OCI-LY1 (cell line): ENCODE data around the gene C1QC.

Experiments
- H2AFZ ChIP-seq: fragments of 200-600 bp; sonication (generic), shearing (Covaris generic); 2 replicates; pipeline ENCODE4 v1.6.0; 2014; ENCODE audit warnings: antibody characterized with exemption, mild to moderate bottlenecking, low read length
- H3F3A ChIP-seq: fragments of 200-600 bp; sonication (generic), shearing (Covaris generic); 2 replicates; pipeline ENCODE4 v1.6.0; 2014; ENCODE audit warnings: mild to moderate bottlenecking, antibody characterized with exemption, low read length, moderate library complexity; ENCODE audit not compliant: insufficient read depth
- H3K27ac ChIP-seq: fragments of 200-600 bp; sonication (generic); 2 replicates; pipeline ENCODE4 v1.5.1; 2014; ENCODE audit warnings: low read length, mixed run types, mild to moderate bottlenecking, low read depth; ENCODE audit not compliant: poor library complexity, severe bottlenecking
- H3K27me3 ChIP-seq: fragments of 200-600 bp; sonication (generic); 2 replicates; pipeline ENCODE4 v1.6.0; 2014; ENCODE audit warnings: antibody characterized with exemption, mild to moderate bottlenecking, low read length, moderate library complexity; ENCODE audit not compliant: insufficient read depth
- H3K36me3 ChIP-seq: fragments of 200-600 bp; sonication (generic); 2 replicates; pipeline ENCODE4 v1.6.1; 2014; ENCODE audit warnings: mild to moderate bottlenecking, antibody characterized with exemption, low read length, moderate library complexity, mixed read lengths; ENCODE audit not compliant: insufficient read depth
- H3K4me1 ChIP-seq: fragments of 200-600 bp; sonication (generic); 2 replicates; pipeline ENCODE4 v1.5.1; 2014; ENCODE audit warnings: mild to moderate bottlenecking, low read length, moderate library complexity; ENCODE audit not compliant: insufficient read depth, severe bottlenecking
- H3K4me2 ChIP-seq: fragments of 200-600 bp; sonication (generic), shearing (Covaris generic); 2 replicates; pipeline ENCODE4 v1.6.1; 2014; ENCODE audit warnings: low read length
- H3K4me3 ChIP-seq: fragments of 200-600 bp; sonication (generic); 2 replicates; pipeline ENCODE4 v1.5.1; 2014; ENCODE audit warnings: low read length, low read depth, mild to moderate bottlenecking, mixed read lengths; ENCODE audit not compliant: poor library complexity, severe bottlenecking
- H3K79me2 ChIP-seq: fragments of 200-600 bp; shearing (Covaris generic); 2 replicates; pipeline ENCODE4 v1.6.1; 2016; ENCODE audit warnings: mixed run types, low read length, mixed read lengths; ENCODE audit not compliant: insufficient read depth
- H3K9ac ChIP-seq: fragments of 200-600 bp; sonication (generic), shearing (Covaris generic); 2 replicates; pipeline ENCODE4 v1.6.1; 2014; ENCODE audit warnings: mild to moderate bottlenecking, low read length, mixed read lengths
- H3K9me2 ChIP-seq: fragments of 200-600 bp; sonication (generic), shearing (Covaris generic); 2 replicates; pipeline ENCODE4 v1.6.1; 2014; ENCODE audit warnings: low read depth, mild to moderate bottlenecking, low read length, mixed read lengths
- H3K9me3 ChIP-seq: fragments of 200-600 bp; shearing (Covaris generic); 2 replicates; pipeline ENCODE4 v1.6.1; 2014; ENCODE audit warnings: low read length, mixed read lengths
- H4K20me1 ChIP-seq: fragments of 200-600 bp; sonication (generic), shearing (Covaris generic); 2 replicates; pipeline ENCODE4 v1.6.0; 2016; ENCODE audit warnings: mild to moderate bottlenecking, low read length; ENCODE audit not compliant: insufficient read depth
- EZH2 ChIP-seq: fragments of 200-600 bp; sonication (generic), shearing (Covaris generic); IDR thresholded peaks from 2 replicates; pipeline ENCODE4 v1.8.0; 2017; ENCODE audit warnings: borderline replicate concordance, mixed run types, mild to moderate bottlenecking, antibody characterized with exemption, low read length, moderate library complexity, mixed read lengths
- TF ChIP-seq, protein P1 (sequence below): fragments of 200-600 bp; sonication (generic), shearing (Covaris generic); IDR thresholded peaks from 2 replicates; pipeline ENCODE4 v1.5.1; 2017; ENCODE audit warnings: mild to moderate bottlenecking, antibody characterized with exemption, low read length, moderate library complexity, mixed read lengths

The C1QC gene

DNA sequence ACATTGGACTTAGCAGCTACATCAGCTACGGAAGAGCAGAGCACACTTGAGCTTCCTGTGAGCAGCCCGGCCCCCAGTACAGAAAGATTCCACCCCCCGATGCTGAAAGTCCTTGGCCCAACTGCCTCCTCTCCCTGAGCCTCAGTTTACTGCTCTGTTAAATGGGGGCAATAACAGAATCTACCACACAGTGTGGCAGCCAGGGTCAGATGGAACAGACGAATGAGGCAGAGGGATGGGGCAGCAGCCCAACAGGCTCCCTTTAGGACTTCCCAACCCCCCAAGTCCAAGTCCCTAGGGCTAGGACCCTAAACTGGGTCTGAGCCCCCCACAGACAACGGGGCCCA, 29.9 kb upstream of the C1QC start:
- Histone ChIP-seq H3K27me3 (no peaks in the 10 kb centered on the region), H3K4me3 (no peak overlapping the region)

DNA sequence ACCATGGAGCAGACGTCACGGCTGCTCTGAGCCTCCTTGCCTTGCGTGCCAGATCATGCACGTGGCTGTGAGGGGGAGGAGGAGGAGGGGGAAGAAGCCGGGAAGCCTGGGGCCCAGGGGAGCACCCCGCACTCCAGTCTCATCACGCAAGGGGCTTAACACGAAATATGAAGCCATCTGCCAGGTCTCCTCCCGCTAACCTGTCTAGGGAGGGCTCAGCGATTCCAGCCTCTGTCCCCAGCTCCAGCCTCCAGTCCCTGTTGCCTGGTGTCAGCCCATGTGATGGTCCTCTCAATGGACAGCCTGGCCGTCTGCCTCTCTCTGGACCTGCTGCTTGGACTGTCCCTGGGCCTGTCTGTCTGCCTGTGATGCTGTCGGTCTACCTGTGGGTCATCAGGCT, 29.5 kb upstream of the C1QC start:
- H3K9me3 ChIP-seq = no peaks in the 10 kb centered on the region
- no peak overlapping the region for H2AFZ ChIP-seq
- no peaks in the 10 kb centered on the region for H3F3A ChIP-seq
- H3K9me2 ChIP-seq = no peaks in the 10 kb centered on the region
- no peaks in the 10 kb centered on the region for H4K20me1 ChIP-seq
- no peaks in the 10 kb centered on the region for H3K36me3 ChIP-seq
- H3K9ac ChIP-seq = no peak overlapping the region
- no peak overlapping the region for H3K4me3 ChIP-seq
- no peak overlapping the region for H3K27ac ChIP-seq
- TF ChIP-seq, protein P1, sequence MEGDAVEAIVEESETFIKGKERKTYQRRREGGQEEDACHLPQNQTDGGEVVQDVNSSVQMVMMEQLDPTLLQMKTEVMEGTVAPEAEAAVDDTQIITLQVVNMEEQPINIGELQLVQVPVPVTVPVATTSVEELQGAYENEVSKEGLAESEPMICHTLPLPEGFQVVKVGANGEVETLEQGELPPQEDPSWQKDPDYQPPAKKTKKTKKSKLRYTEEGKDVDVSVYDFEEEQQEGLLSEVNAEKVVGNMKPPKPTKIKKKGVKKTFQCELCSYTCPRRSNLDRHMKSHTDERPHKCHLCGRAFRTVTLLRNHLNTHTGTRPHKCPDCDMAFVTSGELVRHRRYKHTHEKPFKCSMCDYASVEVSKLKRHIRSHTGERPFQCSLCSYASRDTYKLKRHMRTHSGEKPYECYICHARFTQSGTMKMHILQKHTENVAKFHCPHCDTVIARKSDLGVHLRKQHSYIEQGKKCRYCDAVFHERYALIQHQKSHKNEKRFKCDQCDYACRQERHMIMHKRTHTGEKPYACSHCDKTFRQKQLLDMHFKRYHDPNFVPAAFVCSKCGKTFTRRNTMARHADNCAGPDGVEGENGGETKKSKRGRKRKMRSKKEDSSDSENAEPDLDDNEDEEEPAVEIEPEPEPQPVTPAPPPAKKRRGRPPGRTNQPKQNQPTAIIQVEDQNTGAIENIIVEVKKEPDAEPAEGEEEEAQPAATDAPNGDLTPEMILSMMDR = no peak
- TF ChIP-seq EZH2 = no peak
- H3K79me2 ChIP-seq = no peaks in the 10 kb centered on the region
- no peaks in the 10 kb centered on the region for H3K4me1 ChIP-seq
- H3K4me2 ChIP-seq = no peak overlapping the region
- H3K27me3 ChIP-seq = no peaks in the 10 kb centered on the region

More for the DNA sequence above, 29.9 kb upstream of the C1QC start:
- Histone ChIP-seq H3K9me2 (no peaks in the 10 kb centered on the region), H2AFZ (no peak overlapping the region), H3K79me2 (no peaks in the 10 kb centered on the region), H3K27ac (no peak overlapping the region), H3K4me2 (no peak overlapping the region), H3F3A (no peaks in the 10 kb centered on the region), H3K4me1 (no peaks in the 10 kb centered on the region), H3K36me3 (no peaks in the 10 kb centered on the region), H3K9ac (no peak overlapping the region), H3K9me3 (no peaks in the 10 kb centered on the region), H4K20me1 (no peaks in the 10 kb centered on the region)
- TF ChIP-seq, protein P1 = no peak
- no peak for TF ChIP-seq EZH2

GRCh38 chr1:22615886-22616285, 27.5 kb upstream of the C1QC start:
- Histone ChIP-seq H3K4me3 (no peak overlapping the region), H4K20me1 (no peaks in the 10 kb centered on the region), H3K27ac (no peak overlapping the region), H3K27me3 (no peaks in the 10 kb centered on the region), H3F3A (no peaks in the 10 kb centered on the region), H3K9me2 (no peaks in the 10 kb centered on the region), H3K4me1 (no peaks in the 10 kb centered on the region), H2AFZ (no peak overlapping the region), H3K4me2 (no peak overlapping the region), H3K79me2 (no peaks in the 10 kb centered on the region), H3K9ac (no peak overlapping the region), H3K36me3 (no peaks in the 10 kb centered on the region), H3K9me3 (no peaks in the 10 kb centered on the region)
- TF ChIP-seq, protein P1 = no peak
- no peak for TF ChIP-seq EZH2
